Esophagus squamous epithelium (tissue), 4 donors: ENCODE measurements around the gene KLHL2.

Experiments
- POLR2A ChIP-seq, 4 donors: fragments of 450-650 bp; IDR thresholded peaks; one replicate each; pipeline ENCODE4 v1.6.1; 2017; ENCODE audit warnings: antibody characterized with exemption in 4 of 4, mild to moderate bottlenecking in 4 of 4, moderate library complexity in 3 of 4
- TF ChIP-seq, protein P1 (sequence below), 6 experiments: fragments of 450-650 bp in 4 of 6; fragments of 200-600 bp in 2 of 6; sonication (generic) in 2 of 6; IDR thresholded peaks; one replicate each; pipeline ENCODE4 v1.5.1; 2016 to 2019; ENCODE audit warnings: antibody characterized with exemption in 6 of 6, mild to moderate bottlenecking in 4 of 6, moderate library complexity in 4 of 6

DNA sequence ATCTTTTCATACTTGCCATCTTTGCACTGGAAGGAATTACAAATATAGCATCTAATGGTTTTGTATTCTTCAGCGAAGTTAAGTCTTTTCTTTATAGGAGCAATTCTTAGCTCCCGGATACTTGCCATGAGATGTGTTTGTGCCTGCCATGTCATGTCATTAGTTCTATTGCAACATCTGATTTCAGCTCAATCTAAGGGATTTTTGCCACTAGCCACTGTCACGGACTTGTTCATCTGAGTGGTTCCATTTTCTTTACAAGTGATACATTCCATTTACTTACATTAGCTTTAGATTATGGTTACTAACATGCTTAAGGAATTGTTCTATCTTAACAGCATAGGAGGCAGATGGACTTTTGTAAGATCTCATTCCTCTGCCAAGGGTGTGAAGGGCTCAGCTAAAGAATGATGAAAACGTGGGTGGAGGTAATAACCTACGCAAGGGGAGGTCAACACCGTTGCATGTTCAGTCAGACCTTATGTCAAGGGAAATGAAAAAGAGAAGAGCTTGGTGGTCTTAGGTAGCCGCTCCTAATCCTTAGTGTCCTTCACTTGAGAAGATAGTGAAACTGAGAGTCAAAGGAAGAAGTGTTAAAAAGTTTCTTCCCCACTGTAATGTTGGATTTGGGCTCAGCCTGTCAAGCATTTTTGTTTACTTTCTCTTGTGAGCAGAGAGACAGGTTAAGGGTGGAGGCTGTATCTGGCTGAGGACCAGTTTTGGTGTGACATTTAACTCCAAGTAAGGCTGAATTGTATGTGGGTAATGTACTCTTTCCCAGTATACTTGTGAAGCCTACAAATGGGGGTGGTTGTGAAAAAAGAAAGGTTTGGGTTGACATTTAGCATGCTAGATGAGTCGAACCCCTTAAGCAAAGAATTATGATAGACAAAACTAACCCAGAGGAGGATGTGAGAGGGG is 3.6 kb upstream of the KLHL2 start:
- TF ChIP-seq, protein P1, sequence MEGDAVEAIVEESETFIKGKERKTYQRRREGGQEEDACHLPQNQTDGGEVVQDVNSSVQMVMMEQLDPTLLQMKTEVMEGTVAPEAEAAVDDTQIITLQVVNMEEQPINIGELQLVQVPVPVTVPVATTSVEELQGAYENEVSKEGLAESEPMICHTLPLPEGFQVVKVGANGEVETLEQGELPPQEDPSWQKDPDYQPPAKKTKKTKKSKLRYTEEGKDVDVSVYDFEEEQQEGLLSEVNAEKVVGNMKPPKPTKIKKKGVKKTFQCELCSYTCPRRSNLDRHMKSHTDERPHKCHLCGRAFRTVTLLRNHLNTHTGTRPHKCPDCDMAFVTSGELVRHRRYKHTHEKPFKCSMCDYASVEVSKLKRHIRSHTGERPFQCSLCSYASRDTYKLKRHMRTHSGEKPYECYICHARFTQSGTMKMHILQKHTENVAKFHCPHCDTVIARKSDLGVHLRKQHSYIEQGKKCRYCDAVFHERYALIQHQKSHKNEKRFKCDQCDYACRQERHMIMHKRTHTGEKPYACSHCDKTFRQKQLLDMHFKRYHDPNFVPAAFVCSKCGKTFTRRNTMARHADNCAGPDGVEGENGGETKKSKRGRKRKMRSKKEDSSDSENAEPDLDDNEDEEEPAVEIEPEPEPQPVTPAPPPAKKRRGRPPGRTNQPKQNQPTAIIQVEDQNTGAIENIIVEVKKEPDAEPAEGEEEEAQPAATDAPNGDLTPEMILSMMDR (IDR thresholded peaks at IDR 0.05) = no peak
- no peak for TF ChIP-seq POLR2A (IDR thresholded peaks at IDR 0.05)
